Glutamatergic neuron (in vitro differentiated cells): ENCODE results near the gene STK11. TPM values are rescaled to one million over a fixed set of nuclear protein-coding genes. Genes with fewer than 3 reads are reported as not detected.

Experiments used
- DNase-seq: peaks from one replicate; pipeline ENCODE4 v3.0.0; 2022
- H3K27ac Mint-ChIP-seq: one replicate; pipeline ENCODE4 v1.8.0; 2020; ENCODE audit warnings: mild to moderate bottlenecking, mixed read lengths, inconsistent platforms; ENCODE audit not compliant: unreplicated experiment
- H3K27me3 Mint-ChIP-seq: one replicate; pipeline ENCODE4 v1.8.0; 2020; ENCODE audit warnings: mild to moderate bottlenecking, moderate library complexity, mixed read lengths, inconsistent platforms; ENCODE audit not compliant: unreplicated experiment
- H3K36me3 Mint-ChIP-seq: one replicate; pipeline ENCODE4 v1.8.0; 2020; ENCODE audit warnings: mild to moderate bottlenecking, mixed read lengths, inconsistent platforms; ENCODE audit not compliant: unreplicated experiment
- H3K4me1 Mint-ChIP-seq: one replicate; pipeline ENCODE4 v1.8.0; 2020; ENCODE audit warnings: mild to moderate bottlenecking, low read depth, mixed read lengths, inconsistent platforms; ENCODE audit not compliant: unreplicated experiment
- H3K4me3 Mint-ChIP-seq: one replicate; pipeline ENCODE4 v1.8.0; 2020; ENCODE audit warnings: mild to moderate bottlenecking, mixed read lengths, inconsistent platforms; ENCODE audit not compliant: unreplicated experiment
- H3K9me3 Mint-ChIP-seq: one replicate; pipeline ENCODE4 v1.8.0; 2020; ENCODE audit warnings: mild to moderate bottlenecking, moderate library complexity, mixed read lengths, inconsistent platforms; ENCODE audit not compliant: unreplicated experiment
- CTCF ChIP-seq: fragments of 200-600 bp; sonication (generic); IDR thresholded peaks from one replicate; pipeline ENCODE4 v1.5.0; 2021; ENCODE audit not compliant: partially characterized antibody, unreplicated experiment
- total RNA-seq: library from RNA; stranded (reverse); fragmentation: NEBNext Ultra II Directional; extraction: Animal tissue kit (Norgen Biotek cat#: 25700); gene quantifications from one replicate; pipeline ENCODE4 v1.2.1, GENCODE V29; 2021; ENCODE audit not compliant: unreplicated experiment

STK11 gene
- total RNA-seq, 1 donor from 2014 or later = 48.2 TPM

DNA sequence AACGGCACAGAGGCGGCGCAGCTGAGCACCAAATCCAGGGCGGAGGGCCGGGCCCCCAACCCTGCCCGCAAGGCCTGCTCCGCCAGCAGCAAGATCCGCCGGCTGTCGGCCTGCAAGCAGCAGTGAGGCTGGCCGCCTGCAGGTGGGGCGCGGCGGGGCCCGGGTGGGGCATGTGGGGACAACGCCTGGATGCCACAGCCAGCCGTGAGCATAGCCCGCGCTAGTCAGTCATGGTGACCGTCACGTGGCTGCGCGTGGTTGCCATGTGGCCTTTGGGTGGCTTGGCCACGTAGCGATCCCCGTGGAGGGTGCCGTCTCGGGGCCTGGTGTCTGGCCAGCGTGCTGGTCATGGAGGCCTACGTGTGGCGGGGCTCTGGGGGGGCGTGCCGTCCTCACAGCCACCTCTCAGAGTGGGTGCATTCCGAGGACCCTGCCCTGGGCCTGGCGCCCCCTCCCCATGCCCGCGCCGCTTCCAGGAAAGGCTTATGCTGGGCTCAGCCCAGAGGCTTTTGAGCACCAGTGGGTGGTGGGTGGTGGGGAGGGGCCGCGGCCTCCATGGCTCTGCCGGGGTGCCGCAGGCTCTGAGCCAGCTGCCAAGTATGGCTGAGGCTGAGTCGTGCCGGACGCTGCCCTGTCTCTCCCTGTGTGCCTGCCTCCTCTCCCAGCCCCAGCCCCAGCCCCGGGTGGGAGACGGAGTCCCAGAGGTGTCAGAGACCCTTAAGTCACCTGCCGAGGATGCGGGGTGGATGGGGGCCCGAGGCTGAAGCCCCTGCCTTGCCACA, 21.1 kb downstream of the STK11 start:
- Mint-ChIP-seq H3K36me3 (no peaks in the 10 kb centered on the region), H3K9me3 (peaks cover 7% of the 10 kb centered on the region), H3K27ac (peak overlapping the region; percentile 48), H3K27me3 (peaks cover 3% of the 10 kb centered on the region), H3K4me3 (no peak overlapping the region), H3K4me1 (peaks cover 4% of the 10 kb centered on the region)
- DNase-seq = no peak
- no peak for TF ChIP-seq CTCF

DNA sequence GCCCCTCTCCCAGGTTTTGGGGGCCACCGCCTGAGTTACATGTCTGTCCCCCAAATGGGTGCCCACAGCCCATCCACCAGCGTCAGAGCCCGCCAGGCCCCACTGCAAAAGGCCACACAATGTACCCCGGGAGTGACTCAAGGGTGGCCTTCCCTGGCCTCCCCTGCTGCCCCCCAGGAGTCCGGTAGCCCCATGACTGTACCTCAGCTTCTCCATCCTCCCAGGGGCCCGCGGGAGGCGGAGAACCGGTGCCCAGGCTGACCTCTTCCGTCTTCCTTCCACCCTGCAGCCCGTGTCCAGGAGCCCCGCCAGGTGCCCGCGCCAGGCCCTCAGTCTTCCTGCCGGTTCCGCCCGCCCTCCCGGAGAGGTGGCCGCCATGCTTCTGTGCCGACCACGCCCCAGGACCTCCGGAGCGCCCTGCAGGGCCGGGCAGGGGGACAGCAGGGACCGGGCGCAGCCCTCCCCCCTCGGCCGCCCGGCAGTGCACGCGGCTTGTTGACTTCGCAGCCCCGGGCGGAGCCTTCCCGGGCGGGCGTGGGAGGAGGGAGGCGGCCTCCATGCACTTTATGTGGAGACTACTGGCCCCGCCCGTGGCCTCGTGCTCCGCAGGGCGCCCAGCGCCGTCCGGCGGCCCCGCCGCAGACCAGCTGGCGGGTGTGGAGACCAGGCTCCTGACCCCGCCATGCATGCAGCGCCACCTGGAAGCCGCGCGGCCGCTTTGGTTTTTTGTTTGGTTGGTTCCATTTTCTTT, 21.9 kb downstream of the STK11 start:
- H3K36me3 Mint-ChIP-seq = no peaks in the 10 kb centered on the region
- TF ChIP-seq CTCF = no peak
- no peak for DNase-seq
- peaks cover 6% of the 10 kb centered on the region for H3K27me3 Mint-ChIP-seq
- peaks cover 8% of the 10 kb centered on the region for H3K4me1 Mint-ChIP-seq
- H3K9me3 Mint-ChIP-seq = peaks cover 9% of the 10 kb centered on the region
- no peak overlapping the region for H3K4me3 Mint-ChIP-seq
- H3K27ac Mint-ChIP-seq = peak overlapping the region; percentile 48

DNA sequence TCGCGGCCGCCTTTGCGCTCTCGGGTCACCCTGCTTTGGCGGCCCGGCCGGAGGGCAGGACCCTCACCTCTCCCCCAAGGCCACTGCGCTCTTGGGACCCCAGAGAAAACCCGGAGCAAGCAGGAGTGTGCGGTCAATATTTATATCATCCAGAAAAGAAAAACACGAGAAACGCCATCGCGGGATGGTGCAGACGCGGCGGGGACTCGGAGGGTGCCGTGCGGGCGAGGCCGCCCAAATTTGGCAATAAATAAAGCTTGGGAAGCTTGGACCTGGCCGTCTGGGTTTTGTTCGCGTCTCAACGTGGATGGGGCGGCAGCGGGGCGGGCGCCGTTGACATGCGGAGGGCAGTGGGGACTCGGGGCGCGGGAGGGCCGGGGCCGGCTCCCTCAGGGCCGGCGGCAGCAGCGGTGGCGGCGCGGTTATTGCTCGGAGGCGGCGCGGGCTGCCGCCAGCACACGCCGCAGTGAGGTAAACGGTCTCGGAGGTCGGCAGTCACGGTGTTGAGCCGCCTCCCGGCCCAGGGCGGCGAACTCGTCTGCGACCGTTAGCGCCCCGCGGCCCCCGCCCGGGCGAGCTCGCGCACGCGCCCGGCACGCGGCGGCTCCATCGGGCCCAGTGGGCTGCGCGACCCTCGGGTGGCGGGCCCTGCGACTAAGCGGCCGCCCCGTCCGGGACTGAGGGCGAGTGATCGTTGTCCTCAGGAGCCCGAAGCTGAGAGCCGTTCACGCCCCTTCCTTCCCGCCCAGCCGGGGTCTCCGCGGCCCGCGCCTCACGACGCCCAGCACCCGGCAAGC, 22.8 kb downstream of the STK11 start:
- H3K4me1 Mint-ChIP-seq = peaks cover 6% of the 10 kb centered on the region
- peaks cover 7% of the 10 kb centered on the region for H3K27me3 Mint-ChIP-seq
- no peak for TF ChIP-seq CTCF
- no peak for DNase-seq
- peaks cover 11% of the 10 kb centered on the region for H3K9me3 Mint-ChIP-seq
- H3K27ac Mint-ChIP-seq = no peak overlapping the region
- H3K4me3 Mint-ChIP-seq = no peak overlapping the region
- H3K36me3 Mint-ChIP-seq = no peaks in the 10 kb centered on the region

DNA sequence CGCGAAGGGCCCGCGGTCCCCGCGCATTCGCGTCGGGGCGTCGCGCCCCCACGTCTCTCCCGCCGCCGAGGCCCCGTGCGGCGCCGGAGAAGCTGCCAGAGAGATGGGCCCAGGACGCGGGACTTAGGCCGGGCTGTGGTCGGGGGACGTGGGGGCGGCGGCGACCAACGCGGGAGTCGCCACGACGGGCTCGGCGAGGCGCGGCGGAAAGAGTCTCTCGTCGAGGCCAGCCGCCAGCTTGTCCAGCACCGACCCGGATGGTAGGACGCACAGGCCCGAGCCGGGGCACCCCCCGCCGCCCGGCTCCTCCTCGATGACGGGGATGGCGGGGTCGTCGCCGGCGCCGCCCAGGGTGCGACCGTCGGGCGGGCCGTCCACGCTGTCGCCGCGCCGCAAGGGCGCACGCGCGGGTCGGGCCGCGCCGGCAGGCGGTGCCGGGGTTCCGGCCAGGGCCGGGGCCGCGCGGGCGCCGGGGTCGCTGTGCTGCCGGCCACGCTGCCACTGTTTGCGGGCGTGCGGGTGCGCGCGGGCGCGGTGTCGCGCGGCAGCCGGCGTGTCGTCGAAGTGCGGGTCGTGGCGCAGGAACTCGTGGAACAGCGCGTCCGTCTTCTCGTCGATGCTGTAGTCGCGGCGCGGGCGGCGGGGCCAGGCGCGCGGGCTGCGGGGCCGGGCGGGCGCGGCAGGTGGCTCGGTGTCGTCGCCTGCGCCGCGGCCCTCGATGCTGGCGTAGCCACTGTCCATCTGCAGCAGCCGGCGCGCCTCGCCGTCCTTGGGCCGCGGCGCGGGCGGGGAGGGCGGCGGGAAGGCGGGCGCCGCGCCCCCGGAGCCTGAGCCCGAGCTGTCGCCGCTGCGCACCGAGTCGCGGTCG, 23.7 kb downstream of the STK11 start:
- peaks cover 6% of the 10 kb centered on the region for H3K4me1 Mint-ChIP-seq
- no peak overlapping the region for H3K27ac Mint-ChIP-seq
- no peak for TF ChIP-seq CTCF
- H3K27me3 Mint-ChIP-seq = peaks cover 7% of the 10 kb centered on the region
- H3K36me3 Mint-ChIP-seq = no peaks in the 10 kb centered on the region
- no peak overlapping the region for H3K4me3 Mint-ChIP-seq
- H3K9me3 Mint-ChIP-seq = peaks cover 11% of the 10 kb centered on the region
- no peak for DNase-seq
